Heart left ventricle (tissue), 16 donors: ENCODE measurements around the gene CD300LB. TPM values are rescaled to one million over a fixed set of nuclear protein-coding genes. Genes with fewer than 3 reads are reported as not detected.

ENCODE experiments used
- ATAC-seq, 4 donors: fragments of 200-7000 bp; cut with Tn5 transposase; one replicate each; pipeline ENCODE4 v1.9.1; 2020 to 2022; ENCODE audit warnings: moderate library complexity in 4 of 4, mild to moderate bottlenecking in 3 of 4, moderate number of reproducible peaks in 1 of 4
- DNase-seq, 5 donors: peaks; one replicate each; pipeline ENCODE4 v3.0.0-alpha.2; 2020
- H3K27ac ChIP-seq, 12 donors: fragments of 200-600 bp; sonication (generic) in 4 of 12; one replicate each; pipeline versions ENCODE4 v1.5.0 to v1.8.0; 2016 to 2022; ENCODE audit warnings: mild to moderate bottlenecking in 2 of 12
- H3K27me3 ChIP-seq, 9 donors: fragments of 200-600 bp; sonication (generic) in 2 of 9; one replicate each; pipeline versions ENCODE4 v1.5.1 to v1.8.0; 2016 to 2022; ENCODE audit warnings: mild to moderate bottlenecking in 3 of 9
- H3K36me3 ChIP-seq, 9 donors: fragments of 200-600 bp; sonication (generic) in 2 of 9; one replicate each; pipeline versions ENCODE4 v1.5.0 to v1.8.0; 2018 to 2022; ENCODE audit warnings: mild to moderate bottlenecking in 2 of 9
- H3K4me1 ChIP-seq, 12 donors: fragments of 200-600 bp; sonication (generic) in 4 of 12; one replicate each; pipeline versions ENCODE4 v1.5.0 to v1.8.0; 2016 to 2022; ENCODE audit warnings: mild to moderate bottlenecking in 3 of 12
- H3K4me3 ChIP-seq, 12 donors: fragments of 200-600 bp; sonication (generic) in 4 of 12; one replicate each; pipeline versions ENCODE4 v1.5.0 to v1.8.0; 2017 to 2022; ENCODE audit warnings: mild to moderate bottlenecking in 9 of 12, moderate library complexity in 4 of 12
- H3K9me3 ChIP-seq, 12 donors: fragments of 200-600 bp; sonication (generic) in 4 of 12; one replicate each; pipeline versions ENCODE4 v1.5.0 to v1.8.0; 2016 to 2022; ENCODE audit warnings: mild to moderate bottlenecking in 1 of 12
- CTCF ChIP-seq, 12 donors: fragments of 200-600 bp; sonication (generic) in 4 of 12; IDR thresholded peaks; one replicate each; pipeline versions ENCODE4 v1.5.0 to v1.8.0; 2018 to 2022; ENCODE audit warnings: antibody characterized with exemption in 12 of 12, mild to moderate bottlenecking in 5 of 12
- POLR2A ChIP-seq, 2 donors: fragments of 450-650 bp; IDR thresholded peaks; one replicate each; pipeline ENCODE4 v1.6.1; 2017; ENCODE audit warnings: antibody characterized with exemption in 2 of 2, mild to moderate bottlenecking in 2 of 2, moderate library complexity in 2 of 2
- WGBS, 4 donors: extraction: QIAGEN DNeasy Blood & Tissue Kit in 2 of 4; methylation state at CpG; one replicate each; pipeline versions ENCODE4 v1.1.5 to v1.1.7; 2013 to 2018; 5-methylcytosine and 5-hydroxymethylcytosine counted together
- intact Hi-C, 10 donors: fragments of 100-400 bp; cut with DNase I; formaldehyde crosslinking; loops; one replicate each; pipeline versions ENCODE4 v1.11.1 to v1.14.2; 2022
- polyA plus RNA-seq, 2 donors: library from polyadenylated mRNA; stranded (reverse); fragments of 200-250 nt; gene quantifications; one replicate each; pipeline ENCODE4 v1.2.3, GENCODE V29; 2013
- total RNA-seq, 9 donors: library from RNA; depleted of rRNA in 2 of 9; stranded (reverse); fragments of >200 nt in 2 of 9; fragmentation: NEBNext Ultra II Directional in 3 of 9; extraction: Animal tissue kit (Norgen Biotek cat#: 25700) in 3 of 9; gene quantifications; one replicate each; pipeline versions ENCODE4 v1.1.0 to v1.2.4, GENCODE V29; 2016 to 2023
- donor health status: ischemic (EF 13 %, LVEDD 7.1; RV severe dilation, severe dysfunction).
- donor health status: healthy with polysubstance abuse.
- donor health status: DM: no; HTN: yes; CAD: no.
- donor health status: DM: no; HTN: no; CAD: no.
- donor health status: ischemic (EF 25% LVEDD 6.9; RV normal size, moderate dysfunction).
- donor health status: ischemic (EF 25% LVEDD 5.7; RV mildly dilated, moderate dysfunction).
- donor health status: healthy.
- donor health status: DM: yes; HTN: yes; CAD: no.
- donor health status: ischemic (EF 35%, LVEDD 5.7; RV mildly dilated, moderate dysfunction).
- donor health status: nonischemic (EF 11% LVEDD 7.7; RV severe dilation, severe dysfunction).
- donor health status: DM: yes; HTN: yes; CAD: no.
- donor health status: PGD.
- donor health status: ischemic (EF 29% LVEDD 5.4; RV normal size, mild dysfunction).
- donor health status: nonischemic (EF 23%, LVEDD 6.1; RV moderate dilation, normal function).

Gene CD300LB
- total and polyA plus RNA-seq, 11 donors: 0.14 to 2.3 (median 0.26) TPM; not detected in 4

GRCh38 chr17:74555427-74555940, 24.2 kb upstream of the CD300LB start:
- no peak for ATAC-seq
- no peak for TF ChIP-seq POLR2A (IDR thresholded peaks at IDR 0.05)
- 53 to 60% (median 57%) methylated on average over 5 to 7 of the region's 7 CpGs for WGBS, 4 donors

GRCh38 chr17:74554909-74555308, 23.6 kb upstream of the CD300LB start:
- H3K27ac ChIP-seq: no peak overlapping the region
- no peaks in the 10 kb centered on the region for H3K36me3 ChIP-seq
- ATAC-seq (no peak), DNase-seq (no peak)
- H3K4me1 ChIP-seq: peaks cover 0 to 11% (median 0%) of the 10 kb centered on the region in 12 donors
- intact Hi-C loops: no loop called here
- peaks cover 0 to 21% (median 0%) of the 10 kb centered on the region in 9 donors for H3K27me3 ChIP-seq
- H3K4me3 ChIP-seq: no peak overlapping the region
- H3K9me3 ChIP-seq: no peaks in the 10 kb centered on the region
- TF ChIP-seq CTCF (IDR thresholded peaks at IDR 0.05): no peak
- no peak for TF ChIP-seq POLR2A (IDR thresholded peaks at IDR 0.05)
- WGBS, 4 donors: 43 to 58% (median 51%) methylated on average over 6 of the region's 6 CpGs

More at GRCh38 chr17:74555427-74555940, 24.2 kb upstream of the CD300LB start:
- Histone ChIP-seq H3K27me3 (peaks cover 0 to 17% (median 0%) of the 10 kb centered on the region in 9 donors), H3K4me1 (peaks cover 0 to 11% (median 0%) of the 10 kb centered on the region in 12 donors), H3K9me3 (no peaks in the 10 kb centered on the region), H3K36me3 (no peaks in the 10 kb centered on the region), H3K27ac (no peak overlapping the region), H3K4me3 (no peak overlapping the region)
- DNase-seq: no peak
- intact Hi-C loops: no loop called here

GRCh38 chr17:74552037-74552436, 20.8 kb upstream of the CD300LB start:
- intact Hi-C loops: no loop called here
- peaks cover 0 to 11% (median 0%) of the 10 kb centered on the region in 12 donors for H3K4me1 ChIP-seq
- no peak overlapping the region for H3K27ac ChIP-seq
- H3K4me3 ChIP-seq: no peak overlapping the region
- TF ChIP-seq POLR2A (IDR thresholded peaks at IDR 0.05) (no peak), CTCF (IDR thresholded peaks at IDR 0.05) (no peak)
- WGBS, 4 donors: 41 to 54% (median 44%) methylated on average over 6 to 7 of the region's 7 CpGs
- H3K27me3 ChIP-seq: peaks cover 0 to 22% (median 0%) of the 10 kb centered on the region in 9 donors
- DNase-seq (no peak), ATAC-seq (no peak)
- no peaks in the 10 kb centered on the region for H3K9me3 ChIP-seq
- no peaks in the 10 kb centered on the region for H3K36me3 ChIP-seq

- H3K27me3 ChIP-seq: peaks cover 0 to 22% (median 0%) of the 10 kb centered on the region in 9 donors
These were observed 19.3 kb upstream of the CD300LB start for GRCh38 chr17:74550602-74551001.

More at GRCh38 chr17:74550602-74551001, 19.3 kb upstream of the CD300LB start:
- intact Hi-C loops: no loop called here
- H3K4me1 ChIP-seq: peaks cover 0 to 17% (median 0%) of the 10 kb centered on the region in 12 donors
- no peak overlapping the region for H3K27ac ChIP-seq
- no peak for ATAC-seq
- no peak overlapping the region for H3K4me3 ChIP-seq
- TF ChIP-seq CTCF (IDR thresholded peaks at IDR 0.05) (no peak), POLR2A (IDR thresholded peaks at IDR 0.05) (no peak)
- DNase-seq: no peak
- WGBS, 4 donors: 76 to 85% (median 80%) methylated on average over 5 to 15 of the region's 15 CpGs
- no peaks in the 10 kb centered on the region for H3K36me3 ChIP-seq
- H3K9me3 ChIP-seq: no peaks in the 10 kb centered on the region
